Kidney epithelial cell (primary cell): Measurements from ENCODE around the gene FAM89B. TPM values are rescaled to one million over a fixed set of nuclear protein-coding genes. Genes with fewer than 3 reads are reported as not detected.

Source experiments
- DNase-seq: peaks from one replicate; pipeline ENCODE4 v3.0.0-alpha.2; 2010; ENCODE audit warnings: low read depth
- H3K27me3 ChIP-seq: 2 replicates; pipeline ENCODE4 v1.6.0; 2011; ENCODE audit warnings: low read length; ENCODE audit not compliant: control insufficient read depth, insufficient read depth
- H3K36me3 ChIP-seq: 2 replicates; pipeline ENCODE4 v1.5.1; 2011; ENCODE audit warnings: low read length; ENCODE audit not compliant: control insufficient read depth, insufficient read depth
- H3K4me3 ChIP-seq: 2 replicates; pipeline ENCODE4 v1.5.1; 2011; ENCODE audit warnings: low read depth, mild to moderate bottlenecking, control low read depth, low read length
- total RNA-seq: library from RNA; depleted of rRNA; stranded (reverse); fragments of >200 nt; gene quantifications from 2 replicates; pipeline ENCODE4 v1.2.3, GENCODE V29; 2015
- TF ChIP-seq, protein P1 (sequence below): IDR thresholded peaks from 2 replicates; pipeline ENCODE4 v1.5.1; 2011; ENCODE audit warnings: mild to moderate bottlenecking, moderate library complexity, low read length, control low read depth, inconsistent platforms; ENCODE audit not compliant: insufficient read depth, poor library complexity, severe bottlenecking

The FAM89B gene
- total RNA-seq, 1 donor from 2014 or later: 63.9 TPM

DNA sequence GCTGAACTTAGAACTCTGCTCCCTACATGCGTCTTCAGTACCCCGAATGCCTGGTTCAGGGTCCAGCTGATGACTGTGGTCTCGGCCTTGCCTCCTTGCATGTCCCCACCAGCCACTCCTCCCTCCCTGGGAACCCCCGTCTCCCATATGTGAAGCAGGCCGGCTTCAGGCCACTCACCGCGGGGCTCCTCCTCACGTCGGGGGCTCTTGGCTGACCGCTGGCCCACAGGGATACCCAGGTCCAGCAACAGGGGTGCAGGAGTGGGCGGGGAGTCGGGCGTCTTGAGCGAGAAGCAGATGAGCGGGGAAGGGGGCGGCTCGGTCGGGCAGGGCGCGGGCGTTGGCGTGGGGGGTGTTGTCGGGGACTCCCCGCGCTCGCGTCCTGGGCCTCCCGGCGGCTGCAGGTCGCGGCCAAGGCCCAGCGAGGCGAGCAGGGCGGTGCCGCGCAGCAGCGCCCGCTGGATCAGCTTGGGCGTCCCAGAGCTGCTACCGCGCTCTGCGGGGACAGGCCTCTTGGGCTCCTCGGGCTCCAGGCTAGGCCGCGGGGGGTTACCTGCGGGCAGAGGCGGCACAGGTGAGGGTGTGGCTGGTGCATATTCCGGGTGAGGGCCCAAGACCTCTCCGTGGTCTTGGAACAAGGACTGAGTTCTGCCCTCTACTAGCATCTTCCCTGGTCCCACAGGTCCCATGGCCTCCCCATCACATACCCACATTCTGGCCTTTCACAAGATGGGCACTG lies 27.0 kb downstream of the FAM89B start:
- peaks cover 2% of the 10 kb centered on the region for H3K36me3 ChIP-seq
- TF ChIP-seq, protein P1, sequence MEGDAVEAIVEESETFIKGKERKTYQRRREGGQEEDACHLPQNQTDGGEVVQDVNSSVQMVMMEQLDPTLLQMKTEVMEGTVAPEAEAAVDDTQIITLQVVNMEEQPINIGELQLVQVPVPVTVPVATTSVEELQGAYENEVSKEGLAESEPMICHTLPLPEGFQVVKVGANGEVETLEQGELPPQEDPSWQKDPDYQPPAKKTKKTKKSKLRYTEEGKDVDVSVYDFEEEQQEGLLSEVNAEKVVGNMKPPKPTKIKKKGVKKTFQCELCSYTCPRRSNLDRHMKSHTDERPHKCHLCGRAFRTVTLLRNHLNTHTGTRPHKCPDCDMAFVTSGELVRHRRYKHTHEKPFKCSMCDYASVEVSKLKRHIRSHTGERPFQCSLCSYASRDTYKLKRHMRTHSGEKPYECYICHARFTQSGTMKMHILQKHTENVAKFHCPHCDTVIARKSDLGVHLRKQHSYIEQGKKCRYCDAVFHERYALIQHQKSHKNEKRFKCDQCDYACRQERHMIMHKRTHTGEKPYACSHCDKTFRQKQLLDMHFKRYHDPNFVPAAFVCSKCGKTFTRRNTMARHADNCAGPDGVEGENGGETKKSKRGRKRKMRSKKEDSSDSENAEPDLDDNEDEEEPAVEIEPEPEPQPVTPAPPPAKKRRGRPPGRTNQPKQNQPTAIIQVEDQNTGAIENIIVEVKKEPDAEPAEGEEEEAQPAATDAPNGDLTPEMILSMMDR: no peak
- no peaks in the 10 kb centered on the region for H3K27me3 ChIP-seq

DNA sequence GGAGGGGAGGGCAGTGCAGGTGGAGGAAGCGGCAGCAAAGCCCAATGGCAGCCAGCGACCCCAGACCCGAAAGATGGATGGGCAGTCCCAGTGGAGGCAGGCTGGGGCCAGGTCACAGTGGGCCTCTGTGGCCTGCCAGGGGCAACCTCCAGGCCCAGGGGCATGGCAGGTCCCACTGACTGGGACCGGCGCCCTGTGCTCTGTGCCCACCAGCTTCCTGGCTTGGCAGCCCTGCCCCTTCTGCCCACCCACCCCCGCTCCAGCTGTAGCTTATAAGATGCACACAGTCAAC lies 27.6 kb downstream of the FAM89B start:
- TF ChIP-seq, protein P1: no peak
- H3K36me3 ChIP-seq: peaks cover 4% of the 10 kb centered on the region
- H3K4me3 ChIP-seq: no peak overlapping the region
- no peak for DNase-seq
- no peaks in the 10 kb centered on the region for H3K27me3 ChIP-seq

More for the DNA sequence above, 27.0 kb downstream of the FAM89B start:
- no peak for DNase-seq
- H3K4me3 ChIP-seq: no peak overlapping the region

- TF ChIP-seq, protein P1: no peak
- Histone ChIP-seq H3K36me3 (peaks cover 1% of the 10 kb centered on the region), H3K27me3 (no peaks in the 10 kb centered on the region), H3K4me3 (no peak overlapping the region)
- DNase-seq: no peak
Observed at GRCh38 chr11:65604258-65604657, 31.9 kb downstream of the FAM89B start.

- TF ChIP-seq, protein P1: no peak
- Histone ChIP-seq H3K27me3 (no peaks in the 10 kb centered on the region), H3K4me3 (peak overlapping the region; percentile 25), H3K36me3 (peaks cover 1% of the 10 kb centered on the region)
- DNase-seq: peak; percentile 88
Observed at GRCh38 chr11:65606876-65607613, 34.7 kb downstream of the FAM89B start.

DNA sequence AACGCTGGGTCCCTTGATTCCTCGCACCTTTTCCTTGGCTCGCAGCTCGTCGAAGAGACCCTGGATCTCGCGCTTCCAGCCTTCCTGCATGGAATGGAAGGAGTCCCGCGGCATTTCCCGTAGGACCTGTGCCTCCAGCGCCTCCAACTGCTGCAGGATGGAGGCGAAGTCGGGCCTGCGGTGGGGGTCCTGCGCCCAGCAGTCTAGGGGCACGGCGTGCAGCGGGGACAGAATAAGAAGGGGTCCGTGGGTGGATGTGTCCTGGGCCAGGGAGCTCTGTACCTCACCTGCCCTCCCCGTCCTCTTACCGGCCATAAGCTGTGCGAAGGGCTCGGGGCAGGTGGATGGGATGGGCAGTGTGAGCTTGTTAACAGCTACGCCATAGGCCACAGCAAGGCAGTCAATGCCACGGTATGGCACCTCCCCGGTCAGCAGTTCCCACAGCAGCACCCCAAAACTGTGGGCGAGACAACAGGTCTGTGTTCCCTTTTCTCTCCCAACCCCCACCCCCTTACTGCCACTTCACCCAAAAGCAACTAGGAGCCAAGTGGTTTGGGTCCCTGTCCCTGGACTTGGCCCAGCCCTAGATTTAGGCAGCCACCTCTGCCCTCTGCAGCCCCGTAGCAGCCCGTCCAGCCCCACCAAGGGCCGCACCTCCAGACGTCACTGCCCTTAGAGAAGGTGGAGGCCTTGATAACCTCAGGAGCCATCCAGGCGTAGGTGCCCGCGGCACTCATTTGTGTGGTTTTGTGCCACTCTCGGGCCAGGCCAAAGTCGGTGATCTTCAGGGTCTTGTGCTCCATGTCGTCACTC lies 35.5 kb downstream of the FAM89B start:
- Histone ChIP-seq H3K4me3 (peak overlapping the region; percentile 25), H3K27me3 (no peaks in the 10 kb centered on the region), H3K36me3 (peaks cover 1% of the 10 kb centered on the region)
- TF ChIP-seq, protein P1: no peak
- DNase-seq: no peak
